GM21717 (cell line): Measurements from ENCODE around the gene MYL1.

Experiments
- ATAC-seq: cut with Tn5 transposase; IDR thresholded peaks from one replicate; pipeline ENCODE4 v1.9.1; 2021; ENCODE audit warnings: mild to moderate bottlenecking, moderate library complexity; ENCODE audit not compliant: unreplicated experiment

Gene MYL1

DNA sequence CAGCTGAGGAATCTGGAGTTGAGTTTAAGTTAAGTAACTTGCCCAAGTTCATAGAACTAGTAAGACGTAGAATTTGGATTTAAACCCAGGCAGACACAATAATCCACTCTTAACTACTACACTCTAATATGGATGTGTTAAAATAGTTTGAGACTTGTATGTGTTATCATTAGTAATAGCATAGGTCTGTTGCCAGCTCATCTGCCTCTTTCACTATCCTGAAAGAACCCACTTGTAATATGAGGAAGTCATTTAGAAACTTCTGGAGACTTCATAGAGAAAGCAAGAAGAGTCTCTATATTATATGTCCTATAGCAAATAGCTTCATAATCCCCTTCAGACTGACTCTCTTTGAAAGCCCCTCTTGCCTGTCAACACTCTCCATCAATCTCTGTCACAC, 46.7 kb downstream of the MYL1 start:
- no peak for ATAC-seq

DNA sequence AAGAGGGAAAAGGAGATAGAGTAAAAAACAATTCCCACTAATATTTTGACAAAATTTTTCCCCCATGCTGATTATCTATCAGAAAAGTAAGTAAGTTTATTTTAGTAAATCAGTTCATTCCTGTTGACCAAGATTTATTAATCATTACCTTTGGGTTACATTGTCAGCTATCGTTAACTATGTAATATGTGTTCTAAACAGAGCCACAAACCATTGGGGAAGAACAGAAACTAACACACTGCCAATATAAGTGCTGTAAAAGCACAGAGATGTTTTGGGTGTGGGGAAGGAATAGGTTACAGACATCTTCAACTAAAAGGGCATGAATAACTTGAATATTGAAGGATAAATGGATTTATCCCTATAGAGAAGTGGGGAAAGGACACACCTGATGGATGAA, 47.3 kb downstream of the MYL1 start:
- no peak for ATAC-seq

DNA sequence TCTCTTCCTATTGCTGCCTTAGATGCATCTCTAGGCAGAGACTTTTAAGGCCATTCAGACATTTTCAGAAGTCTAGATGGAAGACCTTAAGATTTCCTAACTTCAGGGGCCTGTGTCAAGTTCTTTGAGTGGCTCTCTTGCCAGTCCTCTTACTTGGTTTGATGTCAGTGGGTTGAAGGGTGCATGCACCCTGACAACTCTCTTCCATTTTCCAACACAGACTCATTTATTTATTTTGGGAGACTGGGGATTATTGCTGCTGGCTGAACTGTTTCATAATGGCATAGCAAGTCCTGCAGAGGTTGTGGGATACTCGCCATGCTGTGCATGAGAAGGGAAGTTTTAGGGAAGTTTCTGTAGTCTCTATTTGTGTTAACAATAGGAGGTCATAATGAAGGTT, 50.7 kb downstream of the MYL1 start:
- ATAC-seq = no peak

- ATAC-seq = no peak
Measured at GRCh38 chr2:210263841-210264240, 51.1 kb downstream of the MYL1 start.

GRCh38 chr2:210262036-210262435, 52.9 kb downstream of the MYL1 start:
- no peak for ATAC-seq

GRCh38 chr2:210259687-210260086, 55.3 kb downstream of the MYL1 start:
- no peak for ATAC-seq

GRCh38 chr2:210252699-210253606, 62.0 kb downstream of the MYL1 start:
- ATAC-seq = no peak

DNA sequence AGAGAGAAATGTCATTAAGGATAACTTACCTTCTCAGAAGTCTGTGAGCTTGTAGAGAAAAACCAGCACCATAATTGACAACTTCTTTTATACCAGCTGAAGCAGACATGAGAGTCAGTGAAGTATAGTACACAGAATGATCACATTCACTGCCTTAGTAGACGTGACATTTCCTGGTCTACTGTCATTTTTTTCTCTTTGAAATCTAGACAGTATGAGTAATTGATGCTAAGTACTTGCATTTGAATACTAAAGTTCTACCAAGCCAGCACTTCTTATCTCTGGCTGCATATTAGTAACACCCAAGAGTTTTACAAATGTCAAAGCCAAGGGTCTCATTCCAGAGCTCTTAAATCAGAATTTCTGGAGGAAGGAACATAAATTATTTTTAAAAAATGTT, 64.4 kb downstream of the MYL1 start:
- ATAC-seq = no peak
